WTC11 (cell line): ENCODE data around the gene DOK5. TPM values are rescaled to one million over a fixed set of nuclear protein-coding genes. Genes with fewer than 3 reads are reported as not detected.

Source experiments
- ATAC-seq: fragments of 200-7000 bp; cut with Tn5 transposase; 2 replicates; pipeline ENCODE4 v1.10.0; 2021; ENCODE audit warnings: mild to moderate bottlenecking, moderate library complexity
- CTCF ChIA-PET: fragments of 300-600 bp; sonication (Branson Sonifier 250); formaldehyde crosslinking; loops from one replicate; lab custom pipeline; 2021; ENCODE audit warnings: antibody characterized with exemption; lab: Charles Lee
- POLR2A ChIA-PET: fragments of 350-600 bp; sonication (Branson Sonifier 250); formaldehyde crosslinking; loops from one replicate; lab custom pipeline; 2021; ENCODE audit warnings: antibody characterized with exemption; lab: Charles Lee
- DNase-seq: peaks from one replicate; pipeline ENCODE4 v3.0.0; 2021; ENCODE audit warnings: low spot score
- H3K27ac Mint-ChIP-seq: 2 replicates; pipeline ENCODE4 v1.8.0; 2021; ENCODE audit warnings: mixed read lengths
- H3K27me3 Mint-ChIP-seq: 2 replicates; pipeline ENCODE4 v1.8.0; 2021; ENCODE audit warnings: low read depth, mild to moderate bottlenecking, moderate library complexity, mixed read lengths
- H3K36me3 Mint-ChIP-seq: 2 replicates; pipeline ENCODE4 v1.8.0; 2021; ENCODE audit warnings: mixed read lengths
- H3K4me1 Mint-ChIP-seq: 2 replicates; pipeline ENCODE4 v1.8.0; 2022; ENCODE audit warnings: mixed read lengths
- H3K4me3 Mint-ChIP-seq: 2 replicates; pipeline ENCODE4 v1.8.0; 2021; ENCODE audit warnings: mild to moderate bottlenecking, moderate library complexity, mixed read lengths
- H3K9me3 Mint-ChIP-seq: 2 replicates; pipeline ENCODE4 v1.8.0; 2021; ENCODE audit warnings: mixed read lengths
- AR ChIP-seq: fragments of 250-450 bp; sonication (Bioruptor Pico); IDR thresholded peaks from 2 replicates; pipeline ENCODE4 v1.9.0; 2021; ENCODE audit warnings: mild to moderate bottlenecking
- ATF1 ChIP-seq: sonication (generic); formaldehyde crosslinking; IDR thresholded peaks from 2 replicates; pipeline ENCODE4 v1.8.1; 2023; ENCODE audit warnings: mild to moderate bottlenecking, moderate library complexity, missing genetic modification reagents
- CBFB ChIP-seq: sonication (generic); formaldehyde crosslinking; IDR thresholded peaks from 2 replicates; pipeline ENCODE4 v1.8.1; 2022; ENCODE audit warnings: mild to moderate bottlenecking, low read depth, missing genetic modification reagents
- CREB1 ChIP-seq: sonication (generic); formaldehyde crosslinking; IDR thresholded peaks from 2 replicates; pipeline ENCODE4 v1.8.0; 2023; ENCODE audit warnings: mild to moderate bottlenecking, missing genetic modification reagents
- ELF4 ChIP-seq: sonication (generic); formaldehyde crosslinking; IDR thresholded peaks from 2 replicates; pipeline ENCODE4 v1.8.1; 2022; ENCODE audit warnings: low read depth, mild to moderate bottlenecking, moderate library complexity, missing genetic modification reagents
- ERG ChIP-seq: fragments of 250-450 bp; sonication (Bioruptor Pico); IDR thresholded peaks from 2 replicates; pipeline ENCODE4 v1.8.0; 2021; ENCODE audit warnings: mild to moderate bottlenecking
- ESRRA ChIP-seq: sonication (generic); formaldehyde crosslinking; IDR thresholded peaks from 2 replicates; pipeline ENCODE4 v1.8.1; 2022; ENCODE audit warnings: mild to moderate bottlenecking, missing genetic modification reagents, borderline replicate concordance
- ETV6 ChIP-seq: sonication (generic); formaldehyde crosslinking; IDR thresholded peaks from 2 replicates; pipeline ENCODE4 v1.8.1; 2022; ENCODE audit warnings: mild to moderate bottlenecking, missing genetic modification reagents
- GTF2I ChIP-seq: fragments of 250-450 bp; sonication (Bioruptor Pico); conservative IDR thresholded peaks from 2 replicates; pipeline ENCODE4 v1.4.0; 2021; ENCODE audit warnings: mild to moderate bottlenecking
- HMGA2 ChIP-seq: fragments of 250-450 bp; sonication (Bioruptor Pico); IDR thresholded peaks from 2 replicates; pipeline ENCODE4 v1.4.0; 2021; ENCODE audit warnings: mild to moderate bottlenecking, moderate library complexity
- IRF1 ChIP-seq: sonication (generic); formaldehyde crosslinking; IDR thresholded peaks from 2 replicates; pipeline ENCODE4 v1.8.0; 2023; ENCODE audit warnings: missing genetic modification reagents
- IRF2 ChIP-seq: sonication (generic); formaldehyde crosslinking; IDR thresholded peaks from 2 replicates; pipeline ENCODE4 v1.8.0; 2022; ENCODE audit warnings: low read depth, missing genetic modification reagents, borderline replicate concordance
- MAX ChIP-seq: sonication (generic); formaldehyde crosslinking; IDR thresholded peaks from 2 replicates; pipeline ENCODE4 v1.8.0; 2022; ENCODE audit warnings: mild to moderate bottlenecking, missing genetic modification reagents
- MXD4 ChIP-seq: fragments of 250-450 bp; sonication (Bioruptor Pico); IDR thresholded peaks from 2 replicates; pipeline ENCODE4 v1.8.0; 2021; ENCODE audit warnings: mild to moderate bottlenecking, moderate library complexity, borderline replicate concordance
- MYBL2 ChIP-seq: sonication (generic); formaldehyde crosslinking; IDR thresholded peaks from 2 replicates; pipeline ENCODE4 v1.8.1; 2023; ENCODE audit warnings: mild to moderate bottlenecking, moderate library complexity, missing genetic modification reagents
- NFYB ChIP-seq: sonication (generic); formaldehyde crosslinking; conservative IDR thresholded peaks from 2 replicates; pipeline ENCODE4 v1.8.0; 2022; ENCODE audit warnings: low read depth, missing genetic modification reagents
- PREB ChIP-seq: sonication (generic); formaldehyde crosslinking; IDR thresholded peaks from 2 replicates; pipeline ENCODE4 v1.8.1; 2022; ENCODE audit warnings: mild to moderate bottlenecking, missing genetic modification reagents, moderate library complexity, borderline replicate concordance
- RORB ChIP-seq: fragments of 250-450 bp; sonication (Bioruptor Pico); IDR thresholded peaks from 2 replicates; pipeline ENCODE4 v1.9.0; 2021; ENCODE audit warnings: mild to moderate bottlenecking
- SOX15 ChIP-seq: fragments of 250-450 bp; sonication (Bioruptor Pico); IDR thresholded peaks from 2 replicates; pipeline ENCODE4 v1.9.0; 2021; ENCODE audit warnings: mild to moderate bottlenecking
- SP1 ChIP-seq: sonication (generic); formaldehyde crosslinking; conservative IDR thresholded peaks from 2 replicates; pipeline ENCODE4 v1.8.1; 2022; ENCODE audit warnings: missing genetic modification reagents
- TEAD1 ChIP-seq: sonication (generic); formaldehyde crosslinking; IDR thresholded peaks from 2 replicates; pipeline ENCODE4 v1.8.0; 2022; ENCODE audit warnings: mild to moderate bottlenecking, missing genetic modification reagents
- TEAD4 ChIP-seq: sonication (generic); formaldehyde crosslinking; IDR thresholded peaks from 2 replicates; pipeline ENCODE4 v1.8.0; 2022; ENCODE audit warnings: mild to moderate bottlenecking, missing genetic modification reagents
- ZBTB43 ChIP-seq: sonication (generic); formaldehyde crosslinking; IDR thresholded peaks from 2 replicates; pipeline ENCODE4 v1.8.1; 2023; ENCODE audit warnings: mild to moderate bottlenecking, missing genetic modification reagents
- ZNF121 ChIP-seq: sonication (generic); formaldehyde crosslinking; IDR thresholded peaks from 2 replicates; pipeline ENCODE4 v1.8.0; 2023; ENCODE audit warnings: missing genetic modification reagents
- ZNF138 ChIP-seq: sonication (generic); formaldehyde crosslinking; conservative IDR thresholded peaks from 2 replicates; pipeline ENCODE4 v1.8.1; 2022; ENCODE audit warnings: mild to moderate bottlenecking, moderate library complexity, missing genetic modification reagents
- ZNF232 ChIP-seq: sonication (generic); formaldehyde crosslinking; IDR thresholded peaks from 2 replicates; pipeline ENCODE4 v1.8.0; 2022; ENCODE audit warnings: mild to moderate bottlenecking, missing genetic modification reagents
- ZNF671 ChIP-seq: fragments of 250-450 bp; sonication (Bioruptor Pico); IDR thresholded peaks from 2 replicates; pipeline ENCODE4 v1.8.0; 2021; ENCODE audit warnings: mild to moderate bottlenecking
- ZSCAN18 ChIP-seq: fragments of 250-450 bp; sonication (Bioruptor Pico); IDR thresholded peaks from 2 replicates; pipeline ENCODE4 v2.1.2; 2022; ENCODE audit warnings: mild to moderate bottlenecking, moderate library complexity
- total RNA-seq: library from RNA; stranded (reverse); gene quantifications from 3 replicates; pipeline ENCODE4 v1.2.3, GENCODE V29; 2021

DOK5 gene
- total RNA-seq, 1 experiment from 2014 or later = 10.1 TPM

- Mint-ChIP-seq H3K36me3 (peaks cover 7% of the 10 kb centered on the region), H3K27me3 (no peaks in the 10 kb centered on the region; the same call in 1 of the 2 replicates), H3K4me1 (peaks cover under 1% of the 10 kb centered on the region; the same call in 1 of the 2 replicates), H3K27ac (no peak overlapping the region), H3K9me3 (peaks cover 8% of the 10 kb centered on the region), H3K4me3 (no peak overlapping the region)
- ChIA-PET POLR2A (no interaction called here), CTCF (no interaction called here)
- TF ChIP-seq TEAD4 (CRISPR knock-in tag) (no peak), ZNF138 (no peak), SOX15 (CRISPR knock-in tag) (no peak), ZNF671 (CRISPR knock-in tag) (no peak), GTF2I (CRISPR knock-in tag) (no peak), MYBL2 (CRISPR knock-in tag) (no peak), ZBTB43 (CRISPR knock-in tag) (no peak), PREB (CRISPR knock-in tag) (no peak), ESRRA (CRISPR knock-in tag) (no peak), ZNF121 (CRISPR knock-in tag) (no peak), MAX (no peak), ETV6 (no peak), MXD4 (CRISPR knock-in tag) (no peak), HMGA2 (no peak)
- ATAC-seq = no peak
- DNase-seq = no peak
Observed at GRCh38 chr20:54596651-54597050, 121.3 kb downstream of the DOK5 start.

GRCh38 chr20:54598352-54598751 is 123.0 kb downstream of the DOK5 start:
- no peak for ATAC-seq
- H3K27ac Mint-ChIP-seq = no peak overlapping the region
- no peaks in the 10 kb centered on the region; the same call in 1 of the 2 replicates for H3K27me3 Mint-ChIP-seq
- ChIA-PET CTCF (no interaction called here), POLR2A (no interaction called here)
- no peak overlapping the region for H3K4me3 Mint-ChIP-seq
- peaks cover 6% of the 10 kb centered on the region; the same call in 1 of the 2 replicates for H3K4me1 Mint-ChIP-seq
- peaks cover 8% of the 10 kb centered on the region for H3K9me3 Mint-ChIP-seq
- no peak for TF ChIP-seq CBFB (CRISPR knock-in tag)
- TF ChIP-seq IRF2 (CRISPR knock-in tag) = no peak
- TF ChIP-seq ZNF121 (CRISPR knock-in tag) = no peak
- no peak for TF ChIP-seq NFYB
- no peak for TF ChIP-seq ZNF232 (CRISPR knock-in tag)
- TF ChIP-seq ERG = no peak
- TF ChIP-seq IRF1 (CRISPR knock-in tag) = no peak
- no peak for TF ChIP-seq ATF1 (CRISPR knock-in tag)
- TF ChIP-seq RORB (CRISPR knock-in tag) = no peak
- TF ChIP-seq TEAD4 (CRISPR knock-in tag) = no peak
- TF ChIP-seq ELF4 (CRISPR knock-in tag) = no peak
- TF ChIP-seq TEAD1 (CRISPR knock-in tag) = no peak
- no peak for TF ChIP-seq MYBL2 (CRISPR knock-in tag)
- TF ChIP-seq PREB (CRISPR knock-in tag) = no peak
- no peak for TF ChIP-seq SP1 (CRISPR knock-in tag)
- TF ChIP-seq CREB1 = no peak
- TF ChIP-seq SOX15 (CRISPR knock-in tag) = no peak
- no peak for TF ChIP-seq ZSCAN18 (CRISPR knock-in tag)
- no peak for TF ChIP-seq ESRRA (CRISPR knock-in tag)
- TF ChIP-seq AR = no peak
- DNase-seq = no peak
- peaks cover 7% of the 10 kb centered on the region for H3K36me3 Mint-ChIP-seq
